Measurements from ENCODE around the gene BTBD7. TPM values are rescaled to one million over a fixed set of nuclear protein-coding genes. Genes with fewer than 3 reads are reported as not detected.

Gene BTBD7
- total RNA-seq, 1 donor from 2014 or later: 28.5 TPM

DNA sequence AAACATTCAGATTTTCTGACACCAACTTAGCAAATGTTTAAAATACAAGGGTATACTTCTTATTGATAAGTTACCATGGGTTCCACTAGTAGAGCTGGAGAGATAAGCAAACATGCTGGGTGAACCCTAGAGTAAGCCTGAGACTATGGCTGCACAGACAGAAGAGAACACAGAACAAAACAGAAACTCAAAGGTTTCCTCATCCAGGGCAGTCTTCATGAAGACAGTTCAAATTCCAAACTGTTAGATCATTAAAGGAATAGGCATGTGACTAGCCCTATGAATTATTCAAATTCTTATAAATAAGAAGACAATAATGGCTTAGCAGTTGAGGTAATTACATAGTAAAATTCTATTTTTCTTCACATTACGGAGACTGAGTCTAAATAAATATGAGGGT lies 28.1 kb downstream of the BTBD7 start:
- Histone ChIP-seq H3K27me3 (no peaks in the 10 kb centered on the region), H3K36me3 (no peaks in the 10 kb centered on the region), H3K27ac (no peak overlapping the region), H3K9me3 (no peaks in the 10 kb centered on the region), H3K4me3 (no peak overlapping the region), H3K4me1 (peaks cover 37% of the 10 kb centered on the region)
- intact Hi-C loops (cut with DNase I): no loop called here
- TF ChIP-seq POLR2AphosphoS5 (IDR thresholded peaks at IDR 0.05; ENCODE audit: insufficient read depth in 1 of 2, low read depth in 1 of 2) (no peak), POLR2A (IDR thresholded peaks at IDR 0.05) (no peak)
- TF ChIP-seq, protein P1, sequence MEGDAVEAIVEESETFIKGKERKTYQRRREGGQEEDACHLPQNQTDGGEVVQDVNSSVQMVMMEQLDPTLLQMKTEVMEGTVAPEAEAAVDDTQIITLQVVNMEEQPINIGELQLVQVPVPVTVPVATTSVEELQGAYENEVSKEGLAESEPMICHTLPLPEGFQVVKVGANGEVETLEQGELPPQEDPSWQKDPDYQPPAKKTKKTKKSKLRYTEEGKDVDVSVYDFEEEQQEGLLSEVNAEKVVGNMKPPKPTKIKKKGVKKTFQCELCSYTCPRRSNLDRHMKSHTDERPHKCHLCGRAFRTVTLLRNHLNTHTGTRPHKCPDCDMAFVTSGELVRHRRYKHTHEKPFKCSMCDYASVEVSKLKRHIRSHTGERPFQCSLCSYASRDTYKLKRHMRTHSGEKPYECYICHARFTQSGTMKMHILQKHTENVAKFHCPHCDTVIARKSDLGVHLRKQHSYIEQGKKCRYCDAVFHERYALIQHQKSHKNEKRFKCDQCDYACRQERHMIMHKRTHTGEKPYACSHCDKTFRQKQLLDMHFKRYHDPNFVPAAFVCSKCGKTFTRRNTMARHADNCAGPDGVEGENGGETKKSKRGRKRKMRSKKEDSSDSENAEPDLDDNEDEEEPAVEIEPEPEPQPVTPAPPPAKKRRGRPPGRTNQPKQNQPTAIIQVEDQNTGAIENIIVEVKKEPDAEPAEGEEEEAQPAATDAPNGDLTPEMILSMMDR (IDR thresholded peaks at IDR 0.05): no peak
- DNase-seq (ENCODE audit: extremely low spot score in 2 of 2): no peak

DNA sequence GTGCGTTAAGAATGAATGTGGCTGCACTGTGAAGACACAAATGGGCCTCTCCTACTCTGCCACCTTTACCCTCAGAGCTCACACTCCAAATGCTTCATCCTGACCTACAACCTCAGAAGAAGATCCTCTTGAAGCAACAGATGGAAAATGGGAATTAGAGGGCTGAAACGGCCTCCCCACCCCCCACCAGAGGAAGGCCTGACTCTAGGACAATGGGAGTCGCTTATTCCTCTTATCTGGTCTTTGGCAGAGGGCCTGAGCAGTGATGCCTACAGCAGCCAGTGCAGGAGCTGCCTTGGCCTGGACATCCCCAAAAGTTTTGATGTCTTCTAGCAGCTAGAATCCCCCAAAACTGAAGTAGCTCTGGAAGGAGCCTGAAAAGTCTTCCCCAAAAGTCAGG lies 29.2 kb downstream of the BTBD7 start:
- H3K4me3 ChIP-seq: no peak overlapping the region
- no peaks in the 10 kb centered on the region for H3K27me3 ChIP-seq
- H3K9me3 ChIP-seq: no peaks in the 10 kb centered on the region
- intact Hi-C loops (cut with DNase I): no loop called here
- peaks cover 48% of the 10 kb centered on the region for H3K4me1 ChIP-seq
- H3K36me3 ChIP-seq: no peaks in the 10 kb centered on the region
- no peak for DNase-seq (ENCODE audit: extremely low spot score in 2 of 2)
- H3K27ac ChIP-seq: no peak overlapping the region
- TF ChIP-seq POLR2AphosphoS5 (IDR thresholded peaks at IDR 0.05; ENCODE audit: insufficient read depth in 1 of 2, low read depth in 1 of 2) (no peak), POLR2A (IDR thresholded peaks at IDR 0.05) (no peak)
- TF ChIP-seq, protein P1 (IDR thresholded peaks at IDR 0.05): no peak

DNA sequence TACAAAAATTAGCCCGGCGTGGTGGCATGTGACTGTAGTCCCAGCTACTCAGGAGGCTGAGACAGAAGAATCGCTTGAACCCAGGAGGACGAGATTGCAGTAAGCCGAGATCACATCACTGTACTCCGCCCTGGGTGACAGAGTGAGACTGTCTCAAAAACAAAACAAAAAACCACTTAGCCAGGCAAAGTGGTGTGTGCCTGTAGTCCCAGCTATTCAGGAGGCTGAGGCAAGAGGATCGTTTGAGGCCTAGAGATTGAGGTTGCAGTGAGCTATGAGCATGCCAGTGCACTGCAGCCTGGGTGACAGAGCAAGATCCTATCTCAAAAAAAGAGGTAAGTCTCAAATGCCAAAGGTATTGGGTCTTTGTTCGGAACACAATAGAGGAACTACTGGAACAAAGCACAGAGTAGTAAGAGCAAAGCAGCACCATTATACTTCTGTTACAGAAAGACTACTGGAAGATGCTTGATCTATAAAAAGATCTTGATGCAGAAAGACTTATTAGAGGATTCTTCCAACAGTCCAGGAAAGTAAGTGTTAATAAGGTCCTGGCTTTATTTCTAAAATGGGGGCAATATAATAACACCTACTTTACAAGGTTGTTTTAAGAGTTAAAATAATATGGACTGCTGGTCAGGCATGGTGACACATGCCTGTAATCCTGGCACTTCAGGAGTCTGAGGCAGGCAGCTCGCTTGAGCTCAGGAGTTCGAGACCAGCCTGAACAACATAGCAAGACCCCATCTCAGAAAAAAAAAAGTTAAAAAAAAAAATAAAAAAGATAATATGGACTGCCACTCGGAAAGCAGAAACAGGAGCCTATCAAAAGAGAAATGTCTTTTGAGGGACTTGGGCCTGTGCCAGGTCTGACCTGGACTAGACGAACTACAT lies 29.9 kb downstream of the BTBD7 start:
- H3K27ac ChIP-seq: no peak overlapping the region
- TF ChIP-seq POLR2AphosphoS5 (IDR thresholded peaks at IDR 0.05; ENCODE audit: insufficient read depth in 1 of 2, low read depth in 1 of 2): no peak
- TF ChIP-seq, protein P1 (IDR thresholded peaks at IDR 0.05): no peak
- no peak for TF ChIP-seq POLR2A (IDR thresholded peaks at IDR 0.05)
- H3K4me3 ChIP-seq: no peak overlapping the region
- no peak for DNase-seq (ENCODE audit: extremely low spot score in 2 of 2)
- peaks cover 50% of the 10 kb centered on the region for H3K4me1 ChIP-seq
- no peaks in the 10 kb centered on the region for H3K36me3 ChIP-seq
- no peaks in the 10 kb centered on the region for H3K27me3 ChIP-seq
- intact Hi-C loops (cut with DNase I): no loop called here
- H3K9me3 ChIP-seq: no peaks in the 10 kb centered on the region

DNA sequence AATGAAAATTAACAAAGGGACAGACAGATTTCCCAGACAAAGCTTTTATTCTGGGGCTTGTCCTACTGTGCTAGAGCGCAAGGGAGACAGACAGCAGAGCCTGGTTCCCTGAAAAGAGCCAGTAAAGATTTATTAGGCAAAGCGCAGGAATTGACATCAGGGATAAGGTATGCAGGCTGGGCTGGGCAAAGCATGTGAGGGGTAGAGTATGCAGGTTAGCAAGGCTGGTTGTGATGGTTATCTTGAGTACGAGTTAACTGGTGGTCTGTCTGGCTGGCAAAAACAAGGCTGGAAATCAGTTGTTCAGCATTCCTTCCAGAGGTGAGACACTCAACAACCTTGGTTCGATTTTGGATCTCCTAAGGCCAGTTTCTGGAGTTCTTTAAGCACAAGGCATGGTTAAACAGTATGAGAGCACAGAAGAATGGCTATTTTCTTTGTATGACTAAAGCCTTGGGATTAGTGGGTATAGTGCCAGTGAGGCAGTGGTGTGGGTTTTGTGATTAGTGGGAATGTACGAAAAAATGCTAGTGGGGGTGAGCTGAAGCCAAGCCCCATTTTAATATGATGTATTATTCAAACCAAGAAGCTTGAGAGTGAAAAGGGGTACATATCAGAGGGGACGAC lies 30.9 kb downstream of the BTBD7 start:
- H3K27me3 ChIP-seq: no peaks in the 10 kb centered on the region
- TF ChIP-seq, protein P1 (IDR thresholded peaks at IDR 0.05): no peak
- no peak for TF ChIP-seq POLR2A (IDR thresholded peaks at IDR 0.05)
- no peak for TF ChIP-seq POLR2AphosphoS5 (IDR thresholded peaks at IDR 0.05; ENCODE audit: insufficient read depth in 1 of 2, low read depth in 1 of 2)
- no peak for DNase-seq (ENCODE audit: extremely low spot score in 2 of 2)
- H3K4me3 ChIP-seq: no peak overlapping the region
- no peaks in the 10 kb centered on the region for H3K9me3 ChIP-seq
- H3K27ac ChIP-seq: no peak overlapping the region
- H3K4me1 ChIP-seq: peaks cover 45% of the 10 kb centered on the region
- intact Hi-C loops (cut with DNase I): no loop called here
- no peaks in the 10 kb centered on the region for H3K36me3 ChIP-seq

DNA sequence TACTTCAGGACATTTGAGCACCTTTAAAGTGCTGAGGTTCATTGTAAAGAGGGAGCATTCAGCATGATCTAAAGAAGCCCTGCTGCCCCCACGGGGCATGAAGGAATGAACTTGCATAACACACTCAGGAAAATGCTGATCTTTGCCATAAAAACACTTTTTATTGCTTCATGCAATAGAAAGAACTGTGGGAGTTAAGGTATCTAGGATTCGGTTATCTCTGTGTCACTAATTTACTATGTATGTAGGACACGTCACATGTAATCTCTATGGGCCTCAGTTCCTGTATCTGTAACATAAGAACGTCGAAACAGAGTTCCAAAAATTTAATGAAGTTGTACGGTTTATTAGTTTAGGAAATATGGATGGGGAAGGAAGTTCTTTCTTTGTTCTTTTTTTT lies 33.0 kb downstream of the BTBD7 start:
- H3K4me1 ChIP-seq: peaks cover 35% of the 10 kb centered on the region
- DNase-seq (ENCODE audit: extremely low spot score in 2 of 2): no peak
- H3K9me3 ChIP-seq: no peaks in the 10 kb centered on the region
- intact Hi-C loops (cut with DNase I): no loop called here
- TF ChIP-seq POLR2AphosphoS5 (IDR thresholded peaks at IDR 0.05; ENCODE audit: insufficient read depth in 1 of 2, low read depth in 1 of 2) (no peak), POLR2A (IDR thresholded peaks at IDR 0.05) (no peak)
- TF ChIP-seq, protein P1 (IDR thresholded peaks at IDR 0.05): no peak
- no peaks in the 10 kb centered on the region for H3K27me3 ChIP-seq
- H3K4me3 ChIP-seq: no peak overlapping the region
- H3K27ac ChIP-seq: no peak overlapping the region
- no peaks in the 10 kb centered on the region for H3K36me3 ChIP-seq

Data from vagina (tissue), 2 donors.